ENCODE data around the gene CARD9.
A peak's percentile ranks its signal among the peaks of the same experiment; 100 is the strongest.

The CARD9 gene

DNA sequence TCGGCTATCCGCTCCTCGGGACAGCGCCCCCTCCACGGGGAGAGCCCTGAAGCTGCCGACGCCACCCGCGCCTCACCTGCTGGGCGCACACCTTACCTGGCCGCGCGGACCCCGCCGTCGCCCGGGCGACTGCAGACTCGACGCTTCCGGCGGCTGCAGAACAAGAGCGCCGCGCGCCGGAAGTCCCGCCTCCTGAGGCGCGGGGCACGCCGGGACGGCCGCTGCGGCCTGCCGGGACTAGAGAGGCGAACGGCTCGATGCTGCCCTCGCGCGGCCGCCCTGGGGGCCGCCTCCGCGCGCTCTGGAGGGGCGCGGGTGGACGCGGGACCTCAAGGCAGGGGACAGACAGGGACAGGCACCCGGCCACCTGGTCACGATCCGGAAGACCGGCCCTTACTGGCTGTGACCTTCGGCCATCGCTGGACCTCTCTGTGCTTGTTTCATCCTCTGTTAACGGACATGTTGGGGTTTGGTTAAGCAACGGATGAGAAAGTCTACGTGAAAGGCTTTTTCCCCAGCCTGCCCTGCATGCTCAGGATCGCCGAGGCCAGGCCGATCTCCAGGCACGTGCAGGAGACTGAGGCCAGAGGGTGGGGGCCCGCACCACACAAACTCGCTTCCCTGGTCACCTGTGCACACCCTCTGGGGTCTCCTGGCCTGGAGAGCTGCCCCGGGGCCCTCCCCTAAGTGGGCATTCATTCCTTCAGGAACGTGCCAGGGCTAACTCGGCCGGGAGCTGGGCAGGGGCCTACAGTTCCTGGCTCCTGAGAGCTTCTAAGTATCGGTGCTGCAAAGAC, 26.8 kb upstream of the CARD9 start, which contains the start of gene SNAPC4 (continued):
- TF ChIP-seq, protein P1, sequence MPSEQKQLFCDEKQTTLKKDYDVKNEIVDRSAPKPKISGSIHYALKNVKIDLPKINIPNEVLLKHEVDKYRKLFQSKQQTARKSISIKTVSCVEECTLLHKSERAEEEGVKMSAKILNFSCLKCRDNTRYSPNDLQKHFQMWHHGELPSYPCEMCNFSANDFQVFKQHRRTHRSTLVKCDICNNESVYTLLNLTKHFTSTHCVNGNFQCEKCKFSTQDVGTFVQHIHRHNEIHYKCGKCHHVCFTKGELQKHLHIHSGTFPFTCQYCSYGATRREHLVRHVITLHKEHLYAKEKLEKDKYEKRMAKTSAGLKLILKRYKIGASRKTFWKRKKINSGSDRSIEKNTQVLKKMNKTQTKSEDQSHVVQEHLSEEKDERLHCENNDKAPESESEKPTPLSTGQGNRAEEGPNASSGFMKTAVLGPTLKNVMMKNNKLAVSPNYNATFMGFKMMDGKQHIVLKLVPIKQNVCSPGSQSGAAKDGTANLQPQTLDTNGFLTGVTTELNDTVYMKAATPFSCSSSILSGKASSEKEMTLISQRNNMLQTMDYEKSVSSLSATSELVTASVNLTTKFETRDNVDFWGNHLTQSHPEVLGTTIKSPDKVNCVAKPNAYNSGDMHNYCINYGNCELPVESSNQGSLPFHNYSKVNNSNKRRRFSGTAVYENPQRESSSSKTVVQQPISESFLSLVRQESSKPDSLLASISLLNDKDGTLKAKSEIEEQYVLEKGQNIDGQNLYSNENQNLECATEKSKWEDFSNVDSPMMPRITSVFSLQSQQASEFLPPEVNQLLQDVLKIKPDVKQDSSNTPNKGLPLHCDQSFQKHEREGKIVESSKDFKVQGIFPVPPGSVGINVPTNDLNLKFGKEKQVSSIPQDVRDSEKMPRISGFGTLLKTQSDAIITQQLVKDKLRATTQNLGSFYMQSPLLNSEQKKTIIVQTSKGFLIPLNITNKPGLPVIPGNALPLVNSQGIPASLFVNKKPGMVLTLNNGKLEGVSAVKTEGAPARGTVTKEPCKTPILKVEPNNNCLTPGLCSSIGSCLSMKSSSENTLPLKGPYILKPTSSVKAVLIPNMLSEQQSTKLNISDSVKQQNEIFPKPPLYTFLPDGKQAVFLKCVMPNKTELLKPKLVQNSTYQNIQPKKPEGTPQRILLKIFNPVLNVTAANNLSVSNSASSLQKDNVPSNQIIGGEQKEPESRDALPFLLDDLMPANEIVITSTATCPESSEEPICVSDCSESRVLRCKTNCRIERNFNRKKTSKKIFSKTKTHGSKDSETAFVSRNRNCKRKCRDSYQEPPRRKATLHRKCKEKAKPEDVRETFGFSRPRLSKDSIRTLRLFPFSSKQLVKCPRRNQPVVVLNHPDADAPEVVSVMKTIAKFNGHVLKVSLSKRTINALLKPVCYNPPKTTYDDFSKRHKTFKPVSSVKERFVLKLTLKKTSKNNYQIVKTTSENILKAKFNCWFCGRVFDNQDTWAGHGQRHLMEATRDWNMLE (tag by site-specific recombination; conservative IDR thresholded peaks at IDR 0.05; ENCODE audit: low read depth): no peak
- TF ChIP-seq ZBTB8A (tag by site-specific recombination; IDR thresholded peaks at IDR 0.05) (peak; percentile 32), ZNF37A (tag by site-specific recombination; IDR thresholded peaks at IDR 0.05) (no peak), ZNF561 (tag by site-specific recombination; IDR thresholded peaks at IDR 0.05; ENCODE audit: borderline replicate concordance) (peak; percentile 55; the same call in 1 of the 2 replicates), SP2 (tag by site-specific recombination; IDR thresholded peaks at IDR 0.05) (peak; percentile 42), ZEB2 (tag by site-specific recombination; IDR thresholded peaks at IDR 0.05) (peak; percentile 43; the same call in 1 of the 2 replicates), ZBTB6 (tag by site-specific recombination; IDR thresholded peaks at IDR 0.05) (peak; percentile 20; the same call in 1 of the 2 replicates), ZNF169 (tag by site-specific recombination; IDR thresholded peaks at IDR 0.05) (no peak), BCL11A (tag by site-specific recombination; IDR thresholded peaks at IDR 0.05; ENCODE audit: low read depth) (0 out of 2 replicates have a peak, but pooled peaks have one; percentile 46), ZNF223 (tag by site-specific recombination; IDR thresholded peaks at IDR 0.05) (no peak), SP3 (tag by site-specific recombination; IDR thresholded peaks at IDR 0.05) (no peak), ZNF398 (tag by site-specific recombination; IDR thresholded peaks at IDR 0.05) (no peak), ZNF677 (tag by site-specific recombination; IDR thresholded peaks at IDR 0.05) (no peak), ZNF211 (tag by site-specific recombination; IDR thresholded peaks at IDR 0.05; ENCODE audit: low read depth) (no peak), PRDM1 (tag by site-specific recombination; IDR thresholded peaks at IDR 0.05) (no peak), ZFHX2 (tag by site-specific recombination; conservative IDR thresholded peaks at IDR 0.05) (peak; percentile 62), BCL11B (tag by site-specific recombination; IDR thresholded peaks at IDR 0.05; ENCODE audit: low read depth) (no peak), ZSCAN23 (tag by site-specific recombination; IDR thresholded peaks at IDR 0.05) (no peak), ZNF449 (tag by site-specific recombination; IDR thresholded peaks at IDR 0.05) (0 out of 2 replicates have a peak, but pooled peaks have one; percentile 21), IKZF3 (tag by site-specific recombination; IDR thresholded peaks at IDR 0.05) (no peak), ZNF311 (tag by site-specific recombination; IDR thresholded peaks at IDR 0.05; ENCODE audit: borderline replicate concordance) (no peak), ZNF24 (tag by site-specific recombination; IDR thresholded peaks at IDR 0.05) (peak; percentile 34; the same call in 1 of the 2 replicates), KLF10 (tag by site-specific recombination; IDR thresholded peaks at IDR 0.05) (peak; percentile 55)
- TF ChIP-seq, protein P2, sequence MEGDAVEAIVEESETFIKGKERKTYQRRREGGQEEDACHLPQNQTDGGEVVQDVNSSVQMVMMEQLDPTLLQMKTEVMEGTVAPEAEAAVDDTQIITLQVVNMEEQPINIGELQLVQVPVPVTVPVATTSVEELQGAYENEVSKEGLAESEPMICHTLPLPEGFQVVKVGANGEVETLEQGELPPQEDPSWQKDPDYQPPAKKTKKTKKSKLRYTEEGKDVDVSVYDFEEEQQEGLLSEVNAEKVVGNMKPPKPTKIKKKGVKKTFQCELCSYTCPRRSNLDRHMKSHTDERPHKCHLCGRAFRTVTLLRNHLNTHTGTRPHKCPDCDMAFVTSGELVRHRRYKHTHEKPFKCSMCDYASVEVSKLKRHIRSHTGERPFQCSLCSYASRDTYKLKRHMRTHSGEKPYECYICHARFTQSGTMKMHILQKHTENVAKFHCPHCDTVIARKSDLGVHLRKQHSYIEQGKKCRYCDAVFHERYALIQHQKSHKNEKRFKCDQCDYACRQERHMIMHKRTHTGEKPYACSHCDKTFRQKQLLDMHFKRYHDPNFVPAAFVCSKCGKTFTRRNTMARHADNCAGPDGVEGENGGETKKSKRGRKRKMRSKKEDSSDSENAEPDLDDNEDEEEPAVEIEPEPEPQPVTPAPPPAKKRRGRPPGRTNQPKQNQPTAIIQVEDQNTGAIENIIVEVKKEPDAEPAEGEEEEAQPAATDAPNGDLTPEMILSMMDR (tag by site-specific recombination; IDR thresholded peaks at IDR 0.05): peak; percentile 76
- TF ChIP-seq, protein P3, sequence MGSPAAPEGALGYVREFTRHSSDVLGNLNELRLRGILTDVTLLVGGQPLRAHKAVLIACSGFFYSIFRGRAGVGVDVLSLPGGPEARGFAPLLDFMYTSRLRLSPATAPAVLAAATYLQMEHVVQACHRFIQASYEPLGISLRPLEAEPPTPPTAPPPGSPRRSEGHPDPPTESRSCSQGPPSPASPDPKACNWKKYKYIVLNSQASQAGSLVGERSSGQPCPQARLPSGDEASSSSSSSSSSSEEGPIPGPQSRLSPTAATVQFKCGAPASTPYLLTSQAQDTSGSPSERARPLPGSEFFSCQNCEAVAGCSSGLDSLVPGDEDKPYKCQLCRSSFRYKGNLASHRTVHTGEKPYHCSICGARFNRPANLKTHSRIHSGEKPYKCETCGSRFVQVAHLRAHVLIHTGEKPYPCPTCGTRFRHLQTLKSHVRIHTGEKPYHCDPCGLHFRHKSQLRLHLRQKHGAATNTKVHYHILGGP (tag by site-specific recombination; IDR thresholded peaks at IDR 0.05): no peak

Measured in HEK293 (cell line).